ENCODE data around the gene AGAP3.

The AGAP3 gene

GRCh38 chr7:151187409-151188251 lies 101.4 kb downstream of the AGAP3 start:
- no peak for DNase-seq

GRCh38 chr7:151188252-151188542 lies 101.9 kb downstream of the AGAP3 start:
- no peak for DNase-seq

- no peak for DNase-seq
Measured at GRCh38 chr7:151189038-151189437, 102.8 kb downstream of the AGAP3 start.

GRCh38 chr7:151191544-151191943 lies 105.3 kb downstream of the AGAP3 start:
- DNase-seq: no peak

GRCh38 chr7:151192002-151192539 lies 105.8 kb downstream of the AGAP3 start:
- no peak for DNase-seq

- DNase-seq: no peak
Measured at GRCh38 chr7:151193203-151193978, 107.1 kb downstream of the AGAP3 start.
